Activated naive CD4-positive, alpha-beta T cell treated with anti-CD3 and anti-CD28 coated beads for 36 hours (primary cell): ENCODE measurements around the gene HPS1. TPM values are rescaled to one million over a fixed set of nuclear protein-coding genes. Genes with fewer than 3 reads are reported as not detected.

Source experiments
- CTCF ChIA-PET: fragments of 350-600 bp; sonication (Branson Sonifier 250); formaldehyde crosslinking; loops from one replicate; lab custom pipeline; 2021; ENCODE audit warnings: antibody characterized with exemption; lab: Charles Lee
- DNase-seq: peaks from one replicate; pipeline ENCODE4 v3.0.0-alpha.2; 2020
- H3K27ac Mint-ChIP-seq: one replicate; pipeline ENCODE4 v1.8.0; 2021; ENCODE audit warnings: mild to moderate bottlenecking, mixed read lengths
- H3K27me3 Mint-ChIP-seq: one replicate; pipeline ENCODE4 v1.8.0; 2021; ENCODE audit warnings: low read depth, mixed read lengths
- H3K36me3 Mint-ChIP-seq: one replicate; pipeline ENCODE4 v1.8.0; 2021; ENCODE audit warnings: low read depth, mixed read lengths
- H3K4me1 Mint-ChIP-seq: one replicate; pipeline ENCODE4 v1.8.0; 2021; ENCODE audit warnings: low read depth, mixed read lengths
- H3K4me3 Mint-ChIP-seq: one replicate; pipeline ENCODE4 v1.8.0; 2021; ENCODE audit warnings: mild to moderate bottlenecking, moderate library complexity, mixed read lengths
- H3K9me3 Mint-ChIP-seq: one replicate; pipeline ENCODE4 v1.8.0; 2021; ENCODE audit warnings: mixed read lengths
- intact Hi-C: fragments of 100-400 bp; cut with micrococcal nuclease; formaldehyde crosslinking; loops from one replicate; pipeline ENCODE4 v1.15.1; 2023
- total RNA-seq, 2 experiments: library from RNA; stranded (reverse); gene quantifications; one replicate each; pipeline ENCODE4 v1.2.3, GENCODE V29; 2021

Gene HPS1
- total RNA-seq, 2 experiments from 2014 or later, result 28.1 to 31.0 TPM

GRCh38 chr10:98404571-98405359, 42.0 kb downstream of the HPS1 start:
- Mint-ChIP-seq H3K27me3 (no peaks in the 10 kb centered on the region), H3K4me3 (peak overlapping the region; percentile 30), H3K27ac (peak overlapping the region; percentile 34), H3K9me3 (no peaks in the 10 kb centered on the region), H3K36me3 (peaks cover 6% of the 10 kb centered on the region), H3K4me1 (peaks cover 16% of the 10 kb centered on the region)
- intact Hi-C loops, result loop anchor here (1.0 kb wide), 1 partner anchor 42 kb away; the partner anchor contains the start of gene HPS1
- CTCF ChIA-PET, result interaction anchor here (1.1 to 1.2 kb wide), 2 partner anchors 74 to 235 kb away, joined by 3 read pairs; no protein-coding TSS in a partner anchor
- DNase-seq, result peak; percentile 46

- intact Hi-C loops, result loop anchor here (1.0 kb wide), 1 partner anchor 42 kb away; the partner anchor contains the start of gene HPS1
- CTCF ChIA-PET, result interaction anchor here (1.1 kb wide), 1 partner anchor 234 kb away, joined by 3 read pairs; no protein-coding TSS in a partner anchor
- no peak for DNase-seq
- H3K4me1 Mint-ChIP-seq, result peaks cover 16% of the 10 kb centered on the region
- H3K36me3 Mint-ChIP-seq, result peaks cover 6% of the 10 kb centered on the region
- H3K27me3 Mint-ChIP-seq, result no peaks in the 10 kb centered on the region
- H3K27ac Mint-ChIP-seq, result peak overlapping the region; percentile 62
- no peaks in the 10 kb centered on the region for H3K9me3 Mint-ChIP-seq
- no peak overlapping the region for H3K4me3 Mint-ChIP-seq
These were observed 42.8 kb downstream of the HPS1 start for GRCh38 chr10:98403812-98404504.

DNA sequence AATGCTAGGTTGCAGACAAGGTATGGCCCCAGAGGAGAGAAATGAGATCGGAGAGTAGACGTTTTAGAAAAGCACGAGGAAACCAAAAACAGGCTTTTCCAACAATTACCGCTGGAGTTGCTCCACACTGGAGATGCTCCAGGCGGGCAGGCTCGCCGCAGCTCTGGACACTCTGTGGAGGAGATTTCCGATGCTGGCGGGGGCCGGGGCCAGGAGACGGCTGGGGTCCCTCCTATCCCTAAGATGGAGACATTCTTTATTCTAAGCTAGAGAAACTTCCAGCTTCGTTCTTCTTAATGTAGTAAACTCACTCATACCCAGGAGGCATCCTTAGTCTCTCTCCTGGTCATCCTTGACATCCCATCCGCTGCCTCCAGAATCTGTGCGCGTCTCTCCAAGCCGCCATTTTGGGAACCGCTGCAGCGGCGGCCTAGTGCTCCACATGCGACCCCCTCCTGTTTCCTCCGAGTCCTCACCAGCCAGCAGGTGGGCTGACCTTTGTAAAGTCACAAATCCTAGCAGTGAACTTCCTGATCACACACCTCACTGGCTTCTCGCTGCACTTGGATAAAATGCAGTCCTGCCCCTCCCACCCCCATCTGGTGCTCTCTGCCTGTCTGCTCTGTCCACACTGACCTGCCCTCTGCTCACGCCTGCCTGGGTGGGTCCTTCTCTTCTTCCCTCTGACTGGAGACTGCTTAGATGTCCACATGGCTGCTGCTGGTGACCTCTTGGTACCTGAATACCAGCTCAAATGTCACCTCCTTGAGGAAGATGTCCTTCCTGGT, 43.6 kb downstream of the HPS1 start:
- CTCF ChIA-PET, result no interaction called here
- intact Hi-C loops, result no loop called here
- Mint-ChIP-seq H3K4me1 (peaks cover 16% of the 10 kb centered on the region), H3K9me3 (no peaks in the 10 kb centered on the region), H3K27me3 (no peaks in the 10 kb centered on the region), H3K36me3 (peaks cover 6% of the 10 kb centered on the region), H3K27ac (peak overlapping the region; percentile 62), H3K4me3 (no peak overlapping the region)
- DNase-seq, result no peak

GRCh38 chr10:98402478-98402877, 44.3 kb downstream of the HPS1 start:
- H3K36me3 Mint-ChIP-seq, result peaks cover 6% of the 10 kb centered on the region
- CTCF ChIA-PET, result interaction anchor here (1.4 kb wide), 1 partner anchor 23 kb away, joined by 5 read pairs; no protein-coding TSS in a partner anchor
- peaks cover 16% of the 10 kb centered on the region for H3K4me1 Mint-ChIP-seq

DNA sequence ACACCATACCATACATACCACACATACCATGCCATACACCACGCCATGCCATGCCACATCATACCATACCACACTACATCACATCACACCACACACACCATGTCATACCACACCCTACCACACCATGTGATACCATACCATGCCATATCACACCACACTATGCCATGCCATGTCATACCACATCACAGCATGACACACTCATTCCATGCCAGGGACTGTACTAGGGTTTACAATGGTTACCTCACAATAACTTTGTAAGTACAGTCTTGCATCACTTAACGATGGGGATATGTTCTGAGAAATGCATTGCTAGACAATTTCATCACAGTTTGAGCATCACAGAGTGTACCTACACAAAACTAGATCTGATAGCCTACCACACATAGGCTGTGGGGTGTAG, 46.3 kb downstream of the HPS1 start:
- Mint-ChIP-seq H3K9me3 (no peaks in the 10 kb centered on the region), H3K27ac (no peak overlapping the region), H3K36me3 (peaks cover 6% of the 10 kb centered on the region), H3K4me1 (peaks cover 16% of the 10 kb centered on the region), H3K4me3 (no peak overlapping the region), H3K27me3 (no peaks in the 10 kb centered on the region)
- CTCF ChIA-PET, result no interaction called here
- intact Hi-C loops, result no loop called here
- peak; percentile 23 for DNase-seq

More at GRCh38 chr10:98402478-98402877, 44.3 kb downstream of the HPS1 start:
- Mint-ChIP-seq H3K4me3 (no peak overlapping the region), H3K27ac (no peak overlapping the region), H3K9me3 (no peaks in the 10 kb centered on the region), H3K27me3 (no peaks in the 10 kb centered on the region)
- DNase-seq, result no peak
- intact Hi-C loops, result no loop called here

DNA sequence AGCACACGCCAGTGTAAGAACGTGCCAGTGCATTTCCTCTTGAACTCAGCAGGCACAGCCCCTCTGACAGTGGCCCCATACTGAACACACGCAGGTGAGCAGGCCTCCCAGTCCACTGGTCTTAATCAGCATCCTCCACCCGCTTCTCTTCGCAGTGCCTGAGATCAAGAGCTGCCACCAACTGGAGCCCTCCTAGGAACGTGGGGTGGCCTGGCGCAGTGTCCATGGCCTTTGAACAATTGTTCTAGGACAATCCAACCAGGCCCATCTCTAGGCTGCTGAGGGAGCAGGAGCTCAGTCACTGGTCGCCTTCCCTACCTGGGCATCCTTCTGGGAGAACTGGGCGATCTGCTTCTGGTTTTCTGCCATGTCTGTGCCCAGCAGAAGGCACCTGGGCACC, 47.0 kb downstream of the HPS1 start:
- H3K27ac Mint-ChIP-seq, result no peak overlapping the region
- intact Hi-C loops, result no loop called here
- no peak for DNase-seq
- H3K27me3 Mint-ChIP-seq, result no peaks in the 10 kb centered on the region
- peaks cover 6% of the 10 kb centered on the region for H3K36me3 Mint-ChIP-seq
- CTCF ChIA-PET, result no interaction called here
- H3K4me1 Mint-ChIP-seq, result peaks cover 13% of the 10 kb centered on the region
- H3K9me3 Mint-ChIP-seq, result no peaks in the 10 kb centered on the region
- no peak overlapping the region for H3K4me3 Mint-ChIP-seq

- H3K9me3 Mint-ChIP-seq, result no peaks in the 10 kb centered on the region
- intact Hi-C loops, result no loop called here
- no peaks in the 10 kb centered on the region for H3K27me3 Mint-ChIP-seq
- no peak for DNase-seq
- no peak overlapping the region for H3K27ac Mint-ChIP-seq
- peaks cover 2% of the 10 kb centered on the region for H3K36me3 Mint-ChIP-seq
- H3K4me3 Mint-ChIP-seq, result no peak overlapping the region
- H3K4me1 Mint-ChIP-seq, result no peaks in the 10 kb centered on the region
- CTCF ChIA-PET, result no interaction called here
These were observed 49.6 kb downstream of the HPS1 start for GRCh38 chr10:98397089-98397600.

GRCh38 chr10:98396096-98397063, 50.4 kb downstream of the HPS1 start:
- CTCF ChIA-PET, result no interaction called here
- no peak for DNase-seq
- peaks cover 3% of the 10 kb centered on the region for H3K4me1 Mint-ChIP-seq
- H3K4me3 Mint-ChIP-seq, result no peak overlapping the region
- no peaks in the 10 kb centered on the region for H3K27me3 Mint-ChIP-seq
- intact Hi-C loops, result no loop called here
- H3K9me3 Mint-ChIP-seq, result no peaks in the 10 kb centered on the region
- peaks cover 2% of the 10 kb centered on the region for H3K36me3 Mint-ChIP-seq
- no peak overlapping the region for H3K27ac Mint-ChIP-seq

- no peak overlapping the region for H3K27ac Mint-ChIP-seq
- DNase-seq, result no peak
- H3K4me1 Mint-ChIP-seq, result peaks cover 16% of the 10 kb centered on the region
- H3K9me3 Mint-ChIP-seq, result no peaks in the 10 kb centered on the region
- peaks cover 2% of the 10 kb centered on the region for H3K36me3 Mint-ChIP-seq
- H3K4me3 Mint-ChIP-seq, result no peak overlapping the region
- no peaks in the 10 kb centered on the region for H3K27me3 Mint-ChIP-seq
- intact Hi-C loops, result no loop called here
- CTCF ChIA-PET, result no interaction called here
These were observed 51.8 kb downstream of the HPS1 start for GRCh38 chr10:98394851-98395440.

GRCh38 chr10:98391578-98391991, 55.1 kb downstream of the HPS1 start:
- no peaks in the 10 kb centered on the region for H3K27me3 Mint-ChIP-seq
- H3K27ac Mint-ChIP-seq, result no peak overlapping the region
- intact Hi-C loops, result no loop called here
- no peaks in the 10 kb centered on the region for H3K9me3 Mint-ChIP-seq
- H3K36me3 Mint-ChIP-seq, result peaks cover 2% of the 10 kb centered on the region
- no peak for DNase-seq
- CTCF ChIA-PET, result interaction anchor here (1.2 to 1.4 kb wide), 2 partner anchors 34 to 69 kb away, joined by 3 to 6 read pairs; no protein-coding TSS in a partner anchor
- peaks cover 16% of the 10 kb centered on the region for H3K4me1 Mint-ChIP-seq
- H3K4me3 Mint-ChIP-seq, result no peak overlapping the region

DNA sequence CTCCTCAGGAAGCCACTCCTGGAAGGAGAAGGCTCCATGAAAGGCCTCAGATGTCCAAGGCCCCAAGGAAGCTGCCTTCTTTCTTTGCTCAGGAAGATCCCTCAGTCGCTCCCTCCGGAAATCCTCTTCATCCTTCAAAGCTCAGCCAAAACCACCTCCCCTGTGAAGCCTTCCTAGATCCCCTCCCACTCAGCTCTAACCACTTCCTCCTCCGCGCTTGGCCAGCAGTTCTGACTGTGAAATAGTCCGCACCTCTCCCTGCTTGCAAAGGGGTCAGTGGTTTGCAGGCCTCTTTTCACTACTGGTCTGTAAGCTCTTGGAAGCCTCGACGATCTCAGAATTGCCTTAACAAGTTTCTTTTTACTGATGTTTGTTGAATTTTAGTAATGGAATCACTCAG, 55.7 kb downstream of the HPS1 start:
- Mint-ChIP-seq H3K9me3 (no peaks in the 10 kb centered on the region), H3K4me1 (peaks cover 16% of the 10 kb centered on the region), H3K27me3 (no peaks in the 10 kb centered on the region), H3K27ac (no peak overlapping the region), H3K4me3 (no peak overlapping the region), H3K36me3 (peaks cover 2% of the 10 kb centered on the region)
- peak; percentile 16 for DNase-seq
- CTCF ChIA-PET, result interaction anchor here (1.2 to 1.4 kb wide), 2 partner anchors 35 to 69 kb away, joined by 3 to 6 read pairs; no protein-coding TSS in a partner anchor
- intact Hi-C loops, result no loop called here
